ENCODE data around the gene OSBPL5. TPM values are rescaled to one million over a fixed set of nuclear protein-coding genes. Genes with fewer than 3 reads are reported as not detected.

OSBPL5 gene
- total RNA-seq, 2 experiments from 2014 or later = 10.1 to 11.0 TPM

- H3K9me3 Mint-ChIP-seq (ENCODE audit: insufficient read depth) = no peaks in the 10 kb centered on the region
- H3K4me1 Mint-ChIP-seq (ENCODE audit: low read depth) = peaks cover 22% of the 10 kb centered on the region
- H3K36me3 Mint-ChIP-seq (ENCODE audit: low read depth) = peaks cover 27% of the 10 kb centered on the region
- CTCF ChIA-PET = interaction anchor here (2.1 kb wide), 1 partner anchor 9 kb away, joined by 8 read pairs; no protein-coding TSS in a partner anchor
- H3K4me3 Mint-ChIP-seq = no peak overlapping the region
- no peaks in the 10 kb centered on the region for H3K27me3 Mint-ChIP-seq (ENCODE audit: low read depth)
- POLR2A ChIA-PET = interaction anchor here (1.3 kb wide), 1 partner anchor 87 kb away, joined by 4 read pairs; no protein-coding TSS in a partner anchor
- no peak overlapping the region for H3K27ac Mint-ChIP-seq
- DNase-seq = no peak
- no peak for ATAC-seq
Observed at GRCh38 chr11:3046641-3047040, 118.5 kb downstream of the OSBPL5 start.

- ChIA-PET POLR2A (interaction anchor here (1.3 kb wide), 1 partner anchor 87 kb away, joined by 4 read pairs; no protein-coding TSS in a partner anchor), CTCF (interaction anchor here (2.1 kb wide), 1 partner anchor 9 kb away, joined by 8 read pairs; no protein-coding TSS in a partner anchor)
- Mint-ChIP-seq H3K27ac (no peak overlapping the region), H3K27me3 (ENCODE audit: low read depth) (no peaks in the 10 kb centered on the region), H3K4me1 (ENCODE audit: low read depth) (peaks cover 17% of the 10 kb centered on the region), H3K36me3 (ENCODE audit: low read depth) (peaks cover 29% of the 10 kb centered on the region), H3K4me3 (no peak overlapping the region), H3K9me3 (ENCODE audit: insufficient read depth) (no peaks in the 10 kb centered on the region)
- DNase-seq = no peak
- no peak for ATAC-seq
Observed at GRCh38 chr11:3046190-3046589, 118.9 kb downstream of the OSBPL5 start.

GRCh38 chr11:3044915-3045314, 120.2 kb downstream of the OSBPL5 start:
- Mint-ChIP-seq H3K27ac (peak overlapping the region; percentile 17), H3K27me3 (ENCODE audit: low read depth) (no peaks in the 10 kb centered on the region), H3K36me3 (ENCODE audit: low read depth) (peaks cover 39% of the 10 kb centered on the region), H3K9me3 (ENCODE audit: insufficient read depth) (no peaks in the 10 kb centered on the region), H3K4me1 (ENCODE audit: low read depth) (peaks cover 6% of the 10 kb centered on the region), H3K4me3 (no peak overlapping the region)
- ATAC-seq = no peak
- CTCF ChIA-PET = no interaction called here
- POLR2A ChIA-PET = interaction anchor here (1.1 kb wide), 1 partner anchor 12 kb away, joined by 4 read pairs; no protein-coding TSS in a partner anchor
- no peak for DNase-seq

DNA sequence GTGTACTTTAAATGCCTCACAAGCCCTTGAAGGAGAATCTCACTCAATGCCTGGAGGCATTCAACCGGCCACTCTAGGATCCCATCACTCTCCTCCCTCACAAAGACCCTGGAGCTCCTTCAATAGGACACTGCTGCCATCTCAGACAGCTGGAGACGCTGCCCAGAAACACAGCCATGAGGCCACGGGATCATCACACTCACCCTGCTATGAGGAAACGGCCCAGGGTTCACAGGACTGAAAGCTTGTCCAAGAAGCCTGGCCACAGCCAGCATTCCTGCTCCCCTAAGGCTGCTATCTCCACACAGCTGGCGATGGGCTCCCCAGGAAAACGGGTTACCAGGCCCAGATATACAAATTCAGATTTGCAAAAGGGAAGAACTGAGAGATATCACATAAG, 121.1 kb downstream of the OSBPL5 start:
- Mint-ChIP-seq H3K27me3 (ENCODE audit: low read depth) (no peaks in the 10 kb centered on the region), H3K4me3 (no peak overlapping the region), H3K9me3 (ENCODE audit: insufficient read depth) (no peaks in the 10 kb centered on the region), H3K4me1 (ENCODE audit: low read depth) (no peaks in the 10 kb centered on the region), H3K36me3 (ENCODE audit: low read depth) (peaks cover 45% of the 10 kb centered on the region), H3K27ac (no peak overlapping the region)
- DNase-seq (no peak), ATAC-seq (no peak)
- ChIA-PET CTCF (no interaction called here), POLR2A (interaction anchor here (0.5 kb wide), 1 partner anchor 472 kb away, joined by 3 read pairs; no protein-coding TSS in a partner anchor)

DNA sequence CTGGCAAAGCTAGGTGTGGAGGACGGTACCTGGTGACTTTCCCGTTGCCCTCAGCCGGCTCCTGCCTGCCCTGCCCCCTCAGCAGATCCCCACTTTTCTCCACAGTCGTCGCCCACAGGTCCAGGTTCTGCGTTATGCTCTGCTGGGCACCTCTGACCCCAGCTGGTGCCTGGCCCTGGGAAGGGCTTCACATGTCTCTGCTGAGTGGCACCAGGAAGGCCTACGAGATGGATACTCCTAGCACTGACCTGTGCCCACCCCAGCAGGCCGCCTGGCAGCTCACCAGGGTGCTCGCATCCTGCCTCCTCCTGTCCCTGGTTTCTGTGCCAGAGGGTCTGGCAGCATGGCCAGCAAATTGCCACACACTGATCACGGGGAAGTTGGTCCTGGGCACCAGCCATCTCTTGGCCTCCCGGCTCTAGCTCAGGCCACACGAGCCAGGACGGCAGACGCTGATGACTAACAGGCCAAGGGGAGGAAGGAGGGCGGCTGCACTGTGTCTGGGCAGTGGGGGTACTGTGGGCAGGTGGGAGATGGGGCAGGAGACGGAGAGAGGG, 121.7 kb downstream of the OSBPL5 start:
- Mint-ChIP-seq H3K4me3 (no peak overlapping the region), H3K4me1 (ENCODE audit: low read depth) (no peaks in the 10 kb centered on the region), H3K27ac (peak overlapping the region; percentile 52), H3K9me3 (ENCODE audit: insufficient read depth) (no peaks in the 10 kb centered on the region), H3K36me3 (ENCODE audit: low read depth) (peaks cover 48% of the 10 kb centered on the region), H3K27me3 (ENCODE audit: low read depth) (no peaks in the 10 kb centered on the region)
- ATAC-seq (no peak), DNase-seq (no peak)
- ChIA-PET CTCF (no interaction called here), POLR2A (interaction anchor here (0.5 kb wide), 1 partner anchor 471 kb away, joined by 3 read pairs; no protein-coding TSS in a partner anchor)

DNA sequence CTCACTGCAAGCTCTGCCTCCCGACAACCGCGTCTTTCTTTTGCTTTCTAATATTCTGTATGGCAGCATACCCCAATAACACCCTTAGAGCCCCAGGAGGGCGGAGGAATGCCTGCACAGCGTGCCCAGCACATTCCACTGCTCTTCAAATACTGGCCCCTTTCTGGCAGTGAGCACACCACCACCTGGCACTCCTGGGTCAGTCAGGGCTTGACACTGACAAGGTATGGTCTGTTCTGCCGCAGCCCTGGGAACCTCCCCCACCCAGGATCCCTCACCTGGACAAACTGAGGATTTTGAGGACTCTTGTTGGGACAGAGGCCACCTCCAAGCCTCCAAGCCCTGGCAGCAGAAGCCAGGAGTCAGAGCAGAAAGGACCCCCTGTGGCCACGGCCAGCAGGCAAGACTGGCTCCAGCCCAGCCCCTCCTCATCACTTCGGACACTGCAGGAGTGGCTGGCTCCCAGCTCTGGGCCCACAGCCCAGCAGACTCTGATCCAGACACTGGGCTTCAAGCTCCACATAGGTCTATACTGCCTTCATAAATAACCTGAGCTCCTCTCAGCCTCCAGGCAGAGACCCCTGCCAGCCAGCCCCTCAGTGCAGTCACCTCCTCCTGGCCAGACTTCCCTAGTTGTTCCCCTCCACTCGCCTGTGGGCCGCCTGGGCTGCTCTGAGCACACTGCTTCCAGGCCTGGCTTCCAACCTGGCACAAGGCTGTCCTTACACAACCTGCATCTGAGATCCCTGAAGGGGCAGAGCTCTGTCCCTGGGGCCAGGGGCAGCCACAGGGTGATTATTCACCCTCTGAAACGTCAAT, 122.4 kb downstream of the OSBPL5 start:
- peak overlapping the region; percentile 52 for H3K27ac Mint-ChIP-seq
- DNase-seq = no peak

GRCh38 chr11:3041699-3042441, 123.2 kb downstream of the OSBPL5 start:
- H3K36me3 Mint-ChIP-seq (ENCODE audit: low read depth) = peaks cover 57% of the 10 kb centered on the region
- peaks cover 14% of the 10 kb centered on the region for H3K4me1 Mint-ChIP-seq (ENCODE audit: low read depth)
- no peak for ATAC-seq
- ChIA-PET POLR2A (no interaction called here), CTCF (interaction anchor here (1.1 kb wide), 1 partner anchor 50 kb away, joined by 3 read pairs; no protein-coding TSS in a partner anchor)
- no peak overlapping the region for H3K4me3 Mint-ChIP-seq
- DNase-seq = no peak
- H3K9me3 Mint-ChIP-seq (ENCODE audit: insufficient read depth) = no peaks in the 10 kb centered on the region
- no peak overlapping the region for H3K27ac Mint-ChIP-seq
- H3K27me3 Mint-ChIP-seq (ENCODE audit: low read depth) = no peaks in the 10 kb centered on the region

More for the DNA sequence above, 122.4 kb downstream of the OSBPL5 start:
- Mint-ChIP-seq H3K36me3 (ENCODE audit: low read depth) (peaks cover 53% of the 10 kb centered on the region), H3K27me3 (ENCODE audit: low read depth) (no peaks in the 10 kb centered on the region), H3K4me3 (no peak overlapping the region), H3K9me3 (ENCODE audit: insufficient read depth) (no peaks in the 10 kb centered on the region), H3K4me1 (ENCODE audit: low read depth) (peaks cover 6% of the 10 kb centered on the region)
- ChIA-PET POLR2A (no interaction called here), CTCF (interaction anchor here (1.1 kb wide), 1 partner anchor 49 kb away, joined by 3 read pairs; no protein-coding TSS in a partner anchor)
- no peak for ATAC-seq

- Mint-ChIP-seq H3K36me3 (ENCODE audit: low read depth) (peaks cover 60% of the 10 kb centered on the region), H3K27ac (no peak overlapping the region), H3K4me1 (ENCODE audit: low read depth) (peaks cover 24% of the 10 kb centered on the region), H3K4me3 (no peak overlapping the region), H3K9me3 (ENCODE audit: insufficient read depth) (no peaks in the 10 kb centered on the region), H3K27me3 (ENCODE audit: low read depth) (no peaks in the 10 kb centered on the region)
- CTCF ChIA-PET = interaction anchor here (1.4 to 6.2 kb wide), 2 partner anchors 20 to 50 kb away, joined by 3 to 61 read pairs; no protein-coding TSS in a partner anchor
- no peak for DNase-seq
- no peak for ATAC-seq
- POLR2A ChIA-PET = no interaction called here
Observed at GRCh38 chr11:3040881-3041280, 124.2 kb downstream of the OSBPL5 start.

DNA sequence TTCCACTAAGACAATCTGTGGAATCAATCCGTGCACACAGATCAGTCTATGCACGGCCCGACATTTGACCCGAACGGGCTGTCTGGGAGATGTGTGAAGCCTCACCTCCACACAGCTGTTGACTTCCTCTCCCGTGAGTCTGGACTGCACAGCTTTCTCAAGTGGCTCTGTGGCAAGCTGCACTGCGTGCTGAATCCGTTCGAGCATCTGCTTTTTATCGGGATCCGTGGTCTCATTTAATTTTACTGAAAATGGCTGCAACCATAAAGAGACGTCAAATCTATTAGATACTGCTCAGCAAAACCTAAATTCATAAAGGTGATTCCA, 127.2 kb downstream of the OSBPL5 start:
- no peak overlapping the region for H3K27ac Mint-ChIP-seq
- peak; percentile 16 for ATAC-seq
- H3K4me3 Mint-ChIP-seq = no peak overlapping the region
- ChIA-PET CTCF (interaction anchor here (0.7 to 6.2 kb wide), 18 partner anchors 8 to 505 kb away, joined by 3 to 61 read pairs (median 5); no protein-coding TSS in a partner anchor), POLR2A (no interaction called here)
- no peaks in the 10 kb centered on the region for H3K9me3 Mint-ChIP-seq (ENCODE audit: insufficient read depth)
- H3K27me3 Mint-ChIP-seq (ENCODE audit: low read depth) = no peaks in the 10 kb centered on the region
- H3K4me1 Mint-ChIP-seq (ENCODE audit: low read depth) = peaks cover 26% of the 10 kb centered on the region
- peaks cover 62% of the 10 kb centered on the region for H3K36me3 Mint-ChIP-seq (ENCODE audit: low read depth)
- DNase-seq = no peak
